Sigmoid colon (tissue), 7 donors: ENCODE data around the gene FAM227B. TPM values are rescaled to one million over a fixed set of nuclear protein-coding genes. Genes with fewer than 3 reads are reported as not detected.
"Not testable (repeated sequence)": the region's sequence is repeated elsewhere in the genome, so short reads cannot be mapped to it uniquely, and the experiment has no call there.

ENCODE experiments used
- DNase-seq: peaks from one replicate; pipeline ENCODE4 v3.0.0-alpha.2; 2019
- H3K27ac ChIP-seq, 4 donors: fragments of 200-600 bp; sonication (generic); one replicate each; pipeline ENCODE4 v1.5.1; 2016 to 2019; ENCODE audit warnings: mild to moderate bottlenecking in 1 of 4
- H3K27me3 ChIP-seq, 3 donors: fragments of 200-600 bp; sonication (generic); one replicate each; pipeline ENCODE4 v1.5.1; 2019; ENCODE audit warnings: mild to moderate bottlenecking in 1 of 3
- H3K36me3 ChIP-seq, 4 donors: fragments of 200-600 bp; sonication (generic); one replicate each; pipeline ENCODE4 v1.5.1; 2016 to 2019
- H3K4me1 ChIP-seq, 4 donors: fragments of 200-600 bp; sonication (generic); one replicate each; pipeline ENCODE4 v1.5.1; 2017 to 2019
- H3K4me3 ChIP-seq, 4 donors: fragments of 200-600 bp; sonication (generic); one replicate each; pipeline ENCODE4 v1.5.1; 2017 to 2019; ENCODE audit warnings: mild to moderate bottlenecking in 2 of 4, moderate library complexity in 1 of 4
- H3K9me3 ChIP-seq, 4 donors: fragments of 200-600 bp in 3 of 4; sonication (generic) in 3 of 4; one replicate each; pipeline versions ENCODE4 v1.5.1 to v1.6.1; 2013 to 2019
- EP300 ChIP-seq, 4 donors: sonication (generic); formaldehyde crosslinking; IDR thresholded peaks; one replicate each; pipeline ENCODE4 v1.6.1; 2017; ENCODE audit warnings: antibody characterized with exemption in 4 of 4
- POLR2A ChIP-seq, 2 donors: fragments of 450-650 bp; IDR thresholded peaks; one replicate each; pipeline ENCODE4 v1.6.1; 2016; ENCODE audit warnings: antibody characterized with exemption in 2 of 2, mild to moderate bottlenecking in 2 of 2, moderate library complexity in 2 of 2
- POLR2AphosphoS5 ChIP-seq, 4 donors: sonication (generic); formaldehyde crosslinking; IDR thresholded peaks; one replicate each; pipeline ENCODE4 v1.6.1; 2017; ENCODE audit warnings: antibody characterized with exemption in 4 of 4
- WGBS, 2 donors: extraction: QIAGEN DNeasy Blood & Tissue Kit; methylation state at CpG; one replicate each; pipeline ENCODE4 v1.1.7; 2013; 5-methylcytosine and 5-hydroxymethylcytosine counted together
- intact Hi-C: fragments of 100-400 bp; cut with DNase I; formaldehyde crosslinking; loops from one replicate; pipeline ENCODE4 v1.15.1; 2023
- polyA plus RNA-seq, 3 donors: library from polyadenylated mRNA; stranded (reverse); fragments of 200-250 nt; gene quantifications; one replicate each; pipeline ENCODE4 v1.2.3, GENCODE V29; 2013
- total RNA-seq, 4 donors: library from RNA; depleted of rRNA; stranded (reverse); fragments of >200 nt; gene quantifications; one replicate each; pipeline ENCODE4 v1.1.0, GENCODE V29; 2016
- TF ChIP-seq, protein P1 (sequence below), 4 experiments: fragments of 450-650 bp in 3 of 4; fragments of 200-600 bp in 1 of 4; IDR thresholded peaks; one replicate each; pipeline ENCODE4 v1.5.1; 2016 to 2019; ENCODE audit warnings: antibody characterized with exemption in 4 of 4, mild to moderate bottlenecking in 3 of 4, moderate library complexity in 2 of 4
- donor health status: healthy with polysubstance abuse.
- donor health status: Bipolar disorder and iron deficiency.
- donor health status: healthy.

The FAM227B gene, protein sequence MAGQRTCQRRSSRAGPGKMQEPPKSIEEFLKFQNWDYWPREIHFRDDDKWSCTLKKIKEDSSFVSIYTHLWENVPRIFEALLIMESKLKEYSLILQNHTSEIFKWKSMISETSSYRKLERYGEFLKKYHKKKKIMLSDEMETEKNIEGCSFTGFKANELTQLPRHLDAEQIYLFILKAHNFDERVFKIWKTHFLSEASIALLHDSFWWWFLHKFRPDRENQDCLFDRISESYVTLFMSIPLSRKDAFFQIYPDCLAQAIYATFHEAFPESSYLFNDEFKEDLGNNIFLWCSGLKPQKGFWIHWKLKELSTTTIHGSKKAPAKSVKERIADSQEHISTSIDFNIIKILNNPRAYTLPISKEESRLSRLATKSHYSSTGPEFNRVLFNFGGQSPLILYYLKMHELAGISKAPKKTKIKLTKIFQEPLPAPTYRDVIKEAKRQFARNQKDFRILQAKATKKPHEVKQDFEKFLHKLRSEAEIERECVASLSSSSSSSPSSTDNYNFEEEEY
- total RNA-seq: 10 to 100 TPM; 11.1 to 21.1 (median 15.0) TPM
- polyA plus RNA-seq: 1 to 10 TPM; 1.8 to 4.8 (median 2.9) TPM

DNA sequence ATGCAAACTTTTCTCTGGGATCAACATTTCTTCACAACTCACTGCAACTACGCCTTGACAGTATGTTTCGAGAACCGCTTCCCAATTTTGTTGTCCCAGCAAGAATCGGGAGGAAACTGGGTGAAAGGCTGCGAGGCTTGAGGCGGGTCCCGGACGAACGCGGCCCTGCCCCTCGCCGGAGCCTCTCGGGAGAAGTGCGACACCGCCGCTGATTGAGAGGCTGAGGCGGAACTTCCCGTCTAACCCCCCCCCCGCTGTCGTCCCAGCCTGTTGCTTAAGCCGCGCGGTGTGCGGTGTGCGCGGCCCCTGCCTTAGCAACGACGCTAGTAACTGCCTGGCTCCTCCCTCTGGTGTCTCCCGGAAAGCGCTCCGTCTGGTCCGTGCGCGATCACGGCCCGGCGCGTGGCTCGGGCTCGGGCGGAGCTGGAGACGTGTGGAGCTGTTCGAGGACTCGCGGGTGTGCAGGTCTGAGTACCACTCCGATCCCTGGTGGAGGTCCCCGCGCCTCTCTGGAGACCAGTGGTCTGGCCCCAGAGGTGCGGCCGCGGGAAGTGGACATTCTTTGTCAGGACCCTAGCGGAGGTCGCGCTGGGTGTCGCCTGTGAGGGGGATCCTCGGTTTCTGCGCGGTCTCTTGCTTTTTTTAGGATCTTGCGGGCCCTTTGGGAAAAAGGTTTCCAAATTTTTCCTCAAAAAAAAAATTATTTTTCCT is at the start of gene FAM227B, which contains the start of gene DTWD1:
FAM227B (minus strand) TSS at position 161 of the 711 bp plus-strand sequence. CDS start 5,647 bp downstream, outside the sequence.
DTWD1 (plus strand) TSS at position 391 of the 711 bp plus-strand sequence. CDS start 4,120 bp downstream, outside the sequence.
- peak within 1 kb of the TSS; percentile 90 to 94 (median 92) for H3K27ac ChIP-seq
- WGBS, 2 donors: 1% methylated on average over 59 of the region's 59 CpGs
- peaks cover under 1 to 10% (median 6%) of the 10 kb centered on the region in 4 donors for H3K36me3 ChIP-seq
- TF ChIP-seq POLR2AphosphoS5 (IDR thresholded peaks at IDR 0.05) (peak; percentile 96 to 99 (median 98)), POLR2A (IDR thresholded peaks at IDR 0.05) (peak; percentile 84 to 92), EP300 (IDR thresholded peaks at IDR 0.05) (peak in 1 of 4 donors; percentile 68)
- TF ChIP-seq, protein P1, sequence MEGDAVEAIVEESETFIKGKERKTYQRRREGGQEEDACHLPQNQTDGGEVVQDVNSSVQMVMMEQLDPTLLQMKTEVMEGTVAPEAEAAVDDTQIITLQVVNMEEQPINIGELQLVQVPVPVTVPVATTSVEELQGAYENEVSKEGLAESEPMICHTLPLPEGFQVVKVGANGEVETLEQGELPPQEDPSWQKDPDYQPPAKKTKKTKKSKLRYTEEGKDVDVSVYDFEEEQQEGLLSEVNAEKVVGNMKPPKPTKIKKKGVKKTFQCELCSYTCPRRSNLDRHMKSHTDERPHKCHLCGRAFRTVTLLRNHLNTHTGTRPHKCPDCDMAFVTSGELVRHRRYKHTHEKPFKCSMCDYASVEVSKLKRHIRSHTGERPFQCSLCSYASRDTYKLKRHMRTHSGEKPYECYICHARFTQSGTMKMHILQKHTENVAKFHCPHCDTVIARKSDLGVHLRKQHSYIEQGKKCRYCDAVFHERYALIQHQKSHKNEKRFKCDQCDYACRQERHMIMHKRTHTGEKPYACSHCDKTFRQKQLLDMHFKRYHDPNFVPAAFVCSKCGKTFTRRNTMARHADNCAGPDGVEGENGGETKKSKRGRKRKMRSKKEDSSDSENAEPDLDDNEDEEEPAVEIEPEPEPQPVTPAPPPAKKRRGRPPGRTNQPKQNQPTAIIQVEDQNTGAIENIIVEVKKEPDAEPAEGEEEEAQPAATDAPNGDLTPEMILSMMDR (IDR thresholded peaks at IDR 0.05): no peak
- DNase-seq: peak; percentile 99
- H3K4me3 ChIP-seq: peak within 1 kb of the TSS; percentile 70 to 91 (median 76)
- peaks cover 0 to 35% (median 23%) of the 10 kb centered on the region in 4 donors for H3K4me1 ChIP-seq
- intact Hi-C loops: loop anchor here (2.0 to 10.0 kb wide), 9 partner anchors 146 to 516 kb away; partner anchors contain the start of genes COPS2 and FGF7
- no peaks in the 10 kb centered on the region for H3K27me3 ChIP-seq
- peaks cover 0 to 7% (median 1%) of the 10 kb centered on the region in 4 donors for H3K9me3 ChIP-seq

DNA sequence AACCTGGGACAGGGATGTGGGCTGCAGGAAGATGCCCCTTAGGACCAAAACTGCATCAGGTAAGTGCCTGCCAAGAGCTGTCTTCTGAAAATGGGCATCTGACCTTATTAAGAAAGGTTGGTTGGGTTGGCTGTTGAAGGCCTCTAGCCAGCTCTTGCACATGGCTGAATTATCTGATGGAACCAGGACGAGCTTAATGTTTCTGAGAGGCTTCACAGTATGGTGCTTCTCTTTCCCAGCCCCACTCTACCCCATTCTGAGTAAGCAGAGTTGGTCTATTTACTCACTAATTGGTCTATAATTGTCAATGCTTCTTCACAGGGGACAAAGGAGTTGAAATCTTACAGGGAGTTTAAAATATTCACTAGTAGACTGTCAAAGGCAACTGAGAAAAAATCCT is 48.7 kb upstream of the FAM227B start:
- Histone ChIP-seq H3K9me3 (no peaks in the 10 kb centered on the region), H3K27me3 (no peaks in the 10 kb centered on the region), H3K4me3 (no peak overlapping the region), H3K4me1 (peaks cover 0 to under 1% (median 0%) of the 10 kb centered on the region in 4 donors), H3K27ac (no peak overlapping the region), H3K36me3 (no peaks in the 10 kb centered on the region)
- 85 to 88% methylated on average over 1 of the region's 1 CpG for WGBS, 2 donors
- TF ChIP-seq POLR2A (IDR thresholded peaks at IDR 0.05) (no peak), EP300 (IDR thresholded peaks at IDR 0.05) (no peak), POLR2AphosphoS5 (IDR thresholded peaks at IDR 0.05) (no peak)
- TF ChIP-seq, protein P1 (IDR thresholded peaks at IDR 0.05): no peak
- no peak for DNase-seq
- intact Hi-C loops: no loop called here

DNA sequence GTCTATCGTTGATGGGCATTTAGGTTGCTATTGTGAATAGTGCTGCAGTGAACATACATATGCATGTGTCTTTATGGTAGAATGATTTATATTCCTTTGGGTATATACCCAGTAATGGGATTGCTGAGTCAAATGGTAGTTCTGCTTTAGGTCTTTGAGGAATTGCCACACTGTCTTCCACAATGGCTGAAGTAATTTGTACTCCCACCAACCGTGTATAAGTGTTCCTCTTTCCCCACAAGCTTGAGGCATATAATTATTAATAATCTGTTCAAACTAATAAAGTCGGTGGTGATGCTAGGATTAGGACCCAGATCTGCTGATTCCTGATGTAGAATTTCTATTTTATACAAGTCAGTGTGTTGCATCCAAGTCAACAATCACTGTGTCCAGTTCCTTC is 45.9 kb upstream of the FAM227B start:
- H3K4me3 ChIP-seq, H3K27me3 ChIP-seq, H3K36me3 ChIP-seq, DNase-seq, H3K27ac ChIP-seq, intact Hi-C loops, H3K4me1 ChIP-seq, H3K9me3 ChIP-seq: not testable (repeated sequence)
- 88 to 89% methylated on average over 3 of the region's 3 CpGs for WGBS, 2 donors

DNA sequence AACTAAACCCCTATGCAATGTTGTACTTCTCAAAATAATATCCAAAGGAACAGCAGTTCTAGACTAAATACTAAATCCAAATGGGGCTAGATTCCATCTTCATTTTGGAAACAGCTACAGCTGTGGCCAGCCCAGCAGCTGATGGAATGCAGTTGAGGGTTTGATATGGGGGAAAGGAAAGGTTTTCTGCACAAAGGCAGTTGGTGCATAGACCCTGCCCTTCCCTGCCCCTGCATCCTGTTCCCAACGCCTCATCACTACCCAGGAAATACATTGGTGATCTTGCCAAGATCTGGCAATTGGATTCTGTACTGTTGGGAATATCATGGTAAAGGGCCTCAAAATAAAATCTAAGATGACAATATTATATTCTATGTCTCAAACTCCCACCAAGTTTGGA is 44.1 kb upstream of the FAM227B start:
- Histone ChIP-seq H3K36me3 (no peaks in the 10 kb centered on the region), H3K27me3 (no peaks in the 10 kb centered on the region), H3K9me3 (no peaks in the 10 kb centered on the region), H3K4me3 (no peak overlapping the region), H3K4me1 (no peaks in the 10 kb centered on the region), H3K27ac (no peak overlapping the region)
- DNase-seq: no peak
- intact Hi-C loops: no loop called here
- WGBS, 2 donors: 73 to 93% methylated on average over 1 of the region's 1 CpG
- TF ChIP-seq POLR2AphosphoS5 (IDR thresholded peaks at IDR 0.05) (no peak), EP300 (IDR thresholded peaks at IDR 0.05) (no peak), POLR2A (IDR thresholded peaks at IDR 0.05) (no peak)
- TF ChIP-seq, protein P1 (IDR thresholded peaks at IDR 0.05): no peak

DNA sequence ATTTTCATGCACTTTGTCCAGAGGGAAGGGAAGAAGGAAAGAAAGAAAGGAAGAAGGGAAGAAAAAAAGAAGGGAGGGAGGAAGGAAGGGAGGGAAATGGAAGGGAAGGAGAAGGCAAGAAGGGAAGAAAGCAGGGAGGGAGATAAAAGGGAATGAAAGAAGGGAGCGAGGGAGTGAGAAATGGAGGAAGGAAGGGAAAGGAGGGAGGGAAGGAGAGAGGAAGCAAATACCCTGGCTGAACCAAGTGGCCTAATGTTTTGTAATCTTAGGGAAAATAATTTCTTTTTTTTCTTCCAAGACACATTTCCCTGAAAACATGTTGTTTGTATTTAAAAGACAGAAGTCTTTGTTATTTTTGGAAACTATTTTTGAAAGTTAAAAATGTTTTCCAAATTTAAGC is 36.1 kb upstream of the FAM227B start:
- Histone ChIP-seq H3K36me3 (no peaks in the 10 kb centered on the region), H3K27me3 (no peaks in the 10 kb centered on the region), H3K27ac (no peak overlapping the region), H3K4me1 (no peaks in the 10 kb centered on the region), H3K4me3 (no peak overlapping the region), H3K9me3 (peaks cover 0 to 16% (median 10%) of the 10 kb centered on the region in 4 donors)
- DNase-seq: no peak
- no peak for TF ChIP-seq POLR2AphosphoS5 (IDR thresholded peaks at IDR 0.05)
- TF ChIP-seq POLR2A (IDR thresholded peaks at IDR 0.05): no peak
- TF ChIP-seq EP300 (IDR thresholded peaks at IDR 0.05): no peak
- TF ChIP-seq, protein P1 (IDR thresholded peaks at IDR 0.05): no peak
- WGBS, 2 donors: 97 to 98% methylated on average over 1 of the region's 1 CpG
- intact Hi-C loops: no loop called here
